ENCODE data around the gene FMNL1.
A peak's percentile ranks its signal among the peaks of the same experiment; 100 is the strongest.

FMNL1 gene

GRCh38 chr17:45291171-45291805 lies 69.6 kb downstream of the FMNL1 start:
- no peak for TF ChIP-seq CTCF (IDR thresholded peaks at IDR 0.05; ENCODE audit: poor library complexity, severe bottlenecking)
- Histone ChIP-seq H3K4me1 (ENCODE audit: insufficient read depth, poor library complexity, severe bottlenecking) (peaks cover 38% of the 10 kb centered on the region), H3K27me3 (ENCODE audit: insufficient read depth, poor library complexity, severe bottlenecking) (no peaks in the 10 kb centered on the region), H3K27ac (ENCODE audit: poor library complexity, severe bottlenecking) (no peak overlapping the region), H3K9me3 (ENCODE audit: severe bottlenecking) (no peaks in the 10 kb centered on the region), H3K36me3 (ENCODE audit: low read depth) (peaks cover 62% of the 10 kb centered on the region), H3K4me3 (ENCODE audit: severe bottlenecking) (no peak overlapping the region)
- no peak for ATAC-seq (ENCODE audit: low read depth)
- DNase-seq (ENCODE audit: low spot score): no peak

- Histone ChIP-seq H3K9me3 (ENCODE audit: severe bottlenecking) (no peaks in the 10 kb centered on the region), H3K27me3 (ENCODE audit: insufficient read depth, poor library complexity, severe bottlenecking) (no peaks in the 10 kb centered on the region), H3K4me3 (ENCODE audit: severe bottlenecking) (no peak overlapping the region), H3K27ac (ENCODE audit: poor library complexity, severe bottlenecking) (peak overlapping the region; percentile 88), H3K36me3 (ENCODE audit: low read depth) (peaks cover 48% of the 10 kb centered on the region), H3K4me1 (ENCODE audit: insufficient read depth, poor library complexity, severe bottlenecking) (peaks cover 50% of the 10 kb centered on the region)
- TF ChIP-seq CTCF (IDR thresholded peaks at IDR 0.05; ENCODE audit: poor library complexity, severe bottlenecking): no peak
- ATAC-seq (ENCODE audit: low read depth) (no peak), DNase-seq (ENCODE audit: low spot score) (no peak)
Measured at GRCh38 chr17:45292696-45293412, 71.2 kb downstream of the FMNL1 start.

- ATAC-seq (ENCODE audit: low read depth) (peak; percentile 85), DNase-seq (ENCODE audit: low spot score) (peak; percentile 93)
- peaks cover 52% of the 10 kb centered on the region for H3K36me3 ChIP-seq (ENCODE audit: low read depth)
- peak; percentile 45 for TF ChIP-seq CTCF (IDR thresholded peaks at IDR 0.05; ENCODE audit: poor library complexity, severe bottlenecking)
- H3K27me3 ChIP-seq (ENCODE audit: insufficient read depth, poor library complexity, severe bottlenecking): no peaks in the 10 kb centered on the region
- no peak overlapping the region for H3K4me3 ChIP-seq (ENCODE audit: severe bottlenecking)
- peak overlapping the region; percentile 88 for H3K27ac ChIP-seq (ENCODE audit: poor library complexity, severe bottlenecking)
- no peaks in the 10 kb centered on the region for H3K9me3 ChIP-seq (ENCODE audit: severe bottlenecking)
- peaks cover 58% of the 10 kb centered on the region for H3K4me1 ChIP-seq (ENCODE audit: insufficient read depth, poor library complexity, severe bottlenecking)
Measured at GRCh38 chr17:45293413-45294211, 71.9 kb downstream of the FMNL1 start.

DNA sequence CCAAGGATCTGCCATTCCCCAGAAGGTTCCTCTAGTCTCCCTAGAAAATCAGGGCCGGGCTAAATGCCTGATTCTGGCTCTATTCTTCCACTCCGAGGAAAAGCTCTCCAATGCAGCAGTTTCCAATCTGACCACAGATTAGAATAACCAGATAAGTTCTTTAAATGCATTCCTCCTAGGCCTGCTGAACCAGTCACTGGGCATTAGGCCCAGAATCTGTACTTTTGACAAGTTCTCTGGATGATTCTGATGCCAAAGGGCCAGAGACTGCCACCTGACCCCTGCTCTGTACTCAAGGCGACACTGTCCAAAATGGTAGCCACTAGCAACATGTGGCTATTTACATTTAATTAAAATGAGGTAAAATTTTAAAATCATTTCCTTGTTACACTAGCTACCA lies 72.8 kb downstream of the FMNL1 start:
- ATAC-seq (ENCODE audit: low read depth) (peak; percentile 15; the same call in 1 of the 3 replicates), DNase-seq (ENCODE audit: low spot score) (no peak)
- peak overlapping the region; percentile 88 for H3K27ac ChIP-seq (ENCODE audit: poor library complexity, severe bottlenecking)
- H3K27me3 ChIP-seq (ENCODE audit: insufficient read depth, poor library complexity, severe bottlenecking): no peaks in the 10 kb centered on the region
- H3K36me3 ChIP-seq (ENCODE audit: low read depth): peaks cover 48% of the 10 kb centered on the region
- no peak overlapping the region for H3K4me3 ChIP-seq (ENCODE audit: severe bottlenecking)
- no peak for TF ChIP-seq CTCF (IDR thresholded peaks at IDR 0.05; ENCODE audit: poor library complexity, severe bottlenecking)
- H3K4me1 ChIP-seq (ENCODE audit: insufficient read depth, poor library complexity, severe bottlenecking): peaks cover 66% of the 10 kb centered on the region
- no peaks in the 10 kb centered on the region for H3K9me3 ChIP-seq (ENCODE audit: severe bottlenecking)

All from RWPE2 (cell line).